SK-N-SH (cell line): ENCODE results near the gene CUL3. TPM values are rescaled to one million over a fixed set of nuclear protein-coding genes. Genes with fewer than 3 reads are reported as not detected.

Source experiments
- CTCF ChIA-PET: fragments of 300-600, 350-600 bp; formaldehyde crosslinking; extraction: SDS; loops from one replicate; lab custom pipeline; 2021; lab: Yijun Ruan, JAX
- POLR2A ChIA-PET: fragments of 350-600 bp; sonication (Branson Sonifier 250); formaldehyde crosslinking; extraction: SDS; loops from one replicate; lab custom pipeline; 2020; ENCODE audit warnings: antibody characterized with exemption, inconsistent platforms; lab: Yijun Ruan, JAX
- DNase-seq: peaks from one replicate; pipeline ENCODE4 v3.0.0; 2012
- H2AFZ ChIP-seq: fragments of 200-600 bp; sonication (generic); 2 replicates; pipeline ENCODE4 v1.8.1; 2016; ENCODE audit warnings: antibody characterized with exemption, mild to moderate bottlenecking, low read depth
- H3F3A ChIP-seq: fragments of 200-600 bp; sonication (generic); replicated peaks from 2 replicates; pipeline ENCODE3; 2016; ENCODE audit warnings: antibody characterized with exemption, mild to moderate bottlenecking; ENCODE audit not compliant: insufficient read depth
- H3K27ac ChIP-seq, 2 experiments: fragments of 200-500 bp in 1 of 2; fragments of 200-600 bp in 1 of 2; sonication (Bioruptor generic) in 1 of 2; sonication (generic), shearing (Covaris generic) in 1 of 2; 2 replicates each; pipeline versions ENCODE4 v1.5.1 to v1.6.1; 2014 to 2016; ENCODE audit warnings: low read depth in 2 of 2, inconsistent platforms in 1 of 2, low read length in 1 of 2, mild to moderate bottlenecking in 1 of 2, mixed read lengths in 1 of 2
- H3K27me3 ChIP-seq: fragments of 200-600 bp; sonication (generic), shearing (Covaris generic); 2 replicates; pipeline ENCODE4 v1.6.1; 2016; ENCODE audit warnings: mixed run types; ENCODE audit not compliant: insufficient read depth
- H3K36me3 ChIP-seq, 2 experiments: fragments of 200-500 bp in 1 of 2; fragments of 200-600 bp in 1 of 2; sonication (Bioruptor generic) in 1 of 2; sonication (generic) in 1 of 2; replicated peaks in 1 of 2; 2 replicates each; pipeline versions ENCODE3 to v1.5.1; 2014 to 2016; ENCODE audit warnings: low read length in 1 of 2, mild to moderate bottlenecking in 1 of 2; ENCODE audit not compliant: insufficient read depth in 2 of 2, control insufficient read depth in 1 of 2
- H3K4me1 ChIP-seq, 2 experiments: fragments of 200-500 bp in 1 of 2; fragments of 200-600 bp in 1 of 2; sonication (Bioruptor generic) in 1 of 2; sonication (generic), shearing (Covaris generic) in 1 of 2; 2 replicates each; pipeline versions ENCODE4 v1.5.1 to v1.6.1; 2014 to 2016; ENCODE audit warnings: low read depth in 1 of 2, low read length in 1 of 2, mixed run types in 1 of 2; ENCODE audit not compliant: insufficient read depth in 2 of 2, control insufficient read depth in 1 of 2
- H3K4me2 ChIP-seq: fragments of 200-600 bp; sonication (generic), shearing (Covaris generic); 2 replicates; pipeline ENCODE4 v1.6.1; 2017; ENCODE audit warnings: mixed run types
- H3K4me3 ChIP-seq, 2 experiments: fragments of 200-500 bp in 1 of 2; fragments of 200-600 bp in 1 of 2; sonication (Bioruptor generic) in 1 of 2; sonication (generic), shearing (Covaris generic) in 1 of 2; 2 replicates each; pipeline versions ENCODE4 v1.5.1 to v1.8.1; 2014 to 2016; ENCODE audit warnings: low read depth in 2 of 2, inconsistent platforms in 1 of 2, low read length in 1 of 2, mild to moderate bottlenecking in 1 of 2, mixed read lengths in 1 of 2, moderate library complexity in 1 of 2
- H3K79me2 ChIP-seq: fragments of 200-600 bp; sonication (generic); 2 replicates; pipeline ENCODE4 v1.8.1; 2017; ENCODE audit warnings: mild to moderate bottlenecking; ENCODE audit not compliant: insufficient read depth
- H3K9ac ChIP-seq: fragments of 200-600 bp; sonication (generic); 2 replicates; pipeline ENCODE4 v1.6.1; 2017; ENCODE audit warnings: mixed run types
- H3K9me2 ChIP-seq: fragments of 200-600 bp; sonication (generic); 2 replicates; pipeline ENCODE4 v1.6.1; 2017; ENCODE audit warnings: mixed run types
- H3K9me3 ChIP-seq: fragments of 200-600 bp; sonication (generic); 2 replicates; pipeline ENCODE4 v1.6.1; 2017; ENCODE audit warnings: mixed run types, mild to moderate bottlenecking, moderate library complexity
- H4K20me1 ChIP-seq: fragments of 200-600 bp; sonication (generic); 2 replicates; pipeline ENCODE4 v1.6.1; 2017; ENCODE audit warnings: mild to moderate bottlenecking, mixed run types; ENCODE audit not compliant: insufficient read depth
- ELF1 ChIP-seq: IDR thresholded peaks from 2 replicates; pipeline ENCODE4 v1.4.0; 2012
- EZH2phosphoT487 ChIP-seq: fragments of 200-600 bp; sonication (generic); IDR thresholded peaks from 2 replicates; pipeline ENCODE4 v1.6.1; 2017; ENCODE audit warnings: low read depth, mixed run types, mild to moderate bottlenecking, antibody characterized with exemption, moderate library complexity, borderline replicate concordance
- FOSL2 ChIP-seq: IDR thresholded peaks from 2 replicates; pipeline ENCODE4 v1.4.0; 2012; ENCODE audit warnings: low read depth, mild to moderate bottlenecking, moderate library complexity, borderline replicate concordance
- FOXJ3 ChIP-seq: sonication (generic); formaldehyde crosslinking; IDR thresholded peaks from 2 replicates; pipeline ENCODE4 v1.5.1; 2020; ENCODE audit warnings: mild to moderate bottlenecking, missing genetic modification reagents
- FOXM1 ChIP-seq: IDR thresholded peaks from 2 replicates; pipeline ENCODE4 v1.4.0; 2012; ENCODE audit warnings: low read depth, mild to moderate bottlenecking
- GABPA ChIP-seq: IDR thresholded peaks from 2 replicates; pipeline ENCODE4 v1.4.0; 2012; ENCODE audit warnings: low read depth, mild to moderate bottlenecking
- JUND ChIP-seq: IDR thresholded peaks from 2 replicates; pipeline ENCODE4 v1.4.0; 2012
- MEF2A ChIP-seq: IDR thresholded peaks from 2 replicates; pipeline ENCODE4 v1.4.0; 2012; ENCODE audit warnings: low read depth, borderline replicate concordance
- MXI1 ChIP-seq: IDR thresholded peaks from 2 replicates; pipeline ENCODE4 v1.6.1; 2012; ENCODE audit warnings: mild to moderate bottlenecking, low read depth, low read length, improper control_type of control experiment
- NFIC ChIP-seq: IDR thresholded peaks from 2 replicates; pipeline ENCODE4 v1.4.0; 2012; ENCODE audit warnings: borderline replicate concordance
- NRF1 ChIP-seq: IDR thresholded peaks from 2 replicates; pipeline ENCODE4 v1.6.1; 2012; ENCODE audit warnings: low read depth, mild to moderate bottlenecking, low read length
- PBX3 ChIP-seq: IDR thresholded peaks from 2 replicates; pipeline ENCODE4; 2012
- RAD21 ChIP-seq: IDR thresholded peaks from 2 replicates; pipeline ENCODE4 v1.6.1; 2012; ENCODE audit warnings: mild to moderate bottlenecking, low read length
- RCOR1 ChIP-seq: fragments of 150-350 bp; IDR thresholded peaks from 2 replicates; pipeline ENCODE4 v1.6.1; 2017; ENCODE audit warnings: antibody characterized with exemption, low read length
- RXRA ChIP-seq: IDR thresholded peaks from 2 replicates; pipeline ENCODE4 v1.4.0; 2012; ENCODE audit warnings: low read depth, mild to moderate bottlenecking, borderline replicate concordance
- TEAD4 ChIP-seq: IDR thresholded peaks from 2 replicates; pipeline ENCODE4 v1.4.0; 2012; ENCODE audit warnings: mild to moderate bottlenecking, borderline replicate concordance; ENCODE audit not compliant: insufficient read depth
- USF2 ChIP-seq: fragments of 150-350 bp; IDR thresholded peaks from 2 replicates; pipeline ENCODE4 v1.6.1; 2017; ENCODE audit warnings: antibody characterized with exemption, low read length, low read depth, borderline replicate concordance
- YY1 ChIP-seq: IDR thresholded peaks from 2 replicates; pipeline ENCODE4 v1.4.0; 2012; ENCODE audit warnings: low read depth, mild to moderate bottlenecking
- ZBTB33 ChIP-seq: IDR thresholded peaks from 2 replicates; pipeline ENCODE4 v1.4.0; 2012; ENCODE audit warnings: low read depth, borderline replicate concordance
- WGBS: methylation state at CpG from one replicate; pipeline ENCODE4 v1.1.6; 2017; ENCODE audit warnings: low lambda C conversion rate; 5-methylcytosine and 5-hydroxymethylcytosine counted together
- polyA plus RNA-seq, 3 experiments: library from polyadenylated mRNA; depleted of rRNA; stranded (reverse); fragments of >200 nt; gene quantifications; 2 replicates each; pipeline ENCODE4 v1.2.3, GENCODE V29; 2012
- TF ChIP-seq, protein P1 (sequence below): IDR thresholded peaks from 2 replicates; pipeline ENCODE4 v1.4.0; 2012; ENCODE audit warnings: low read depth

CUL3 gene
- polyA plus RNA-seq, 1 of the 3 experiments (the other 2 are of a cell fraction): 17.3 TPM

DNA sequence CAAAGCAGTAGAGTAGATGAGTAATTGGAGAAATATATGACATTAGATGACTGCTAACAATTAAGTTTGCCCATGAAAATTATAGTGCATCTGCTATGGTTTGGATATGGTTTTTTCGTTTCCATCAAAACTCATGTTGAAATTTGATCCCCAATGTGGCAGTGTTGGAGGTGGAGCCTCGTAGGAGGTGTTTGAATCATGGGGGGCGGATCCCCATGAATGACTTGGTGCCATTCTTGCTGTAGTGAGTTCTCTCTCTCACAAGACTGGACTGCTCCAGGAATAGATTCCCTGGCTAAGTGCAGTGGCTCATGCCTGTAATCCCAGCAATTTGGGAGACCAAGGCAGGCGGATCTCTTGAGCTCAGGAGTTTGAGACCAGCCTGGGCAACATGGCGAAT, 9.7 kb upstream of the CUL3 start:
- no peak for DNase-seq
- 59% methylated on average over 4 of the region's 5 CpGs for WGBS

More for the DNA sequence above, 9.7 kb upstream of the CUL3 start:
- Histone ChIP-seq H3K27ac (no peak overlapping the region; a peak in 1 of 4 replicates), H3K9ac (no peak overlapping the region), H4K20me1 (no peaks in the 10 kb centered on the region), H3K9me2 (no peaks in the 10 kb centered on the region), H3K4me2 (no peak overlapping the region), H3K36me3 (no peaks in the 10 kb centered on the region), H3F3A (no peaks in the 10 kb centered on the region), H2AFZ (no peak overlapping the region), H3K79me2 (no peaks in the 10 kb centered on the region), H3K9me3 (no peaks in the 10 kb centered on the region), H3K4me1 (peaks cover 0 to 9% of the 10 kb centered on the region in 2 experiments; a peak in 1 of 4 replicates), H3K27me3 (no peaks in the 10 kb centered on the region), H3K4me3 (no peak overlapping the region)
- CTCF ChIA-PET: interaction anchor here (1.2 kb wide), 1 partner anchor 52 kb away, joined by 4 read pairs; no protein-coding TSS in a partner anchor
- TF ChIP-seq RCOR1: no peak
- no peak for TF ChIP-seq USF2
- TF ChIP-seq TEAD4: no peak
- no peak for TF ChIP-seq JUND
- no peak for TF ChIP-seq NFIC
- no peak for TF ChIP-seq FOXJ3 (CRISPR knock-in tag)
- TF ChIP-seq RXRA: no peak
- TF ChIP-seq MXI1: no peak
- TF ChIP-seq ELF1: no peak
- no peak for TF ChIP-seq GABPA
- TF ChIP-seq FOXM1: no peak
- TF ChIP-seq YY1: no peak
- TF ChIP-seq RAD21: no peak
- no peak for TF ChIP-seq MEF2A
- TF ChIP-seq EZH2phosphoT487: no peak
- TF ChIP-seq, protein P1, sequence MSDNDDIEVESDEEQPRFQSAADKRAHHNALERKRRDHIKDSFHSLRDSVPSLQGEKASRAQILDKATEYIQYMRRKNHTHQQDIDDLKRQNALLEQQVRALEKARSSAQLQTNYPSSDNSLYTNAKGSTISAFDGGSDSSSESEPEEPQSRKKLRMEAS: no peak
- TF ChIP-seq ZBTB33: no peak
- TF ChIP-seq PBX3: no peak
- TF ChIP-seq FOSL2: no peak
- TF ChIP-seq NRF1: no peak
- POLR2A ChIA-PET: interaction anchor here (0.9 to 1.0 kb wide), 2 partner anchors 9 to 11 kb away, joined by 3 read pairs; partner anchors contain the start of gene CUL3
